AG09319 (cell line): ENCODE measurements around the gene SLC25A22.

Source experiments
- DNase-seq: peaks from one replicate; pipeline ENCODE4 v3.0.0-alpha.2; 2010; ENCODE audit warnings: low read depth; ENCODE audit errors: extremely low read depth
- CTCF ChIP-seq: IDR thresholded peaks from 2 replicates; pipeline ENCODE4 v1.5.1; 2011; ENCODE audit warnings: low read depth, mild to moderate bottlenecking, inconsistent platforms, low read length, moderate library complexity

Gene SLC25A22

GRCh38 chr11:843818-844692, 46.0 kb upstream of the SLC25A22 start:
- TF ChIP-seq CTCF = no peak
- peak; percentile 92 for DNase-seq

GRCh38 chr11:843086-843734, 45.1 kb upstream of the SLC25A22 start:
- TF ChIP-seq CTCF = no peak
- DNase-seq = no peak

GRCh38 chr11:842370-843002, 44.4 kb upstream of the SLC25A22 start, which contains the start of the genes POLR2L and TSPAN4:
Gene POLR2L, minus strand, starts transcription at chr11:842529. Its CDS starts 21 bp downstream, at chr11:842508.
Gene TSPAN4, plus strand, starts transcription at chr11:842852. Its CDS starts 7,453 bp downstream, at chr11:850305.
- no peak for TF ChIP-seq CTCF
- peak; percentile 74 for DNase-seq

- no peak for DNase-seq
- no peak for TF ChIP-seq CTCF
Measured at GRCh38 chr11:841981-842369, 43.9 kb upstream of the SLC25A22 start.

GRCh38 chr11:839875-840617, 42.0 kb upstream of the SLC25A22 start:
- DNase-seq = no peak
- TF ChIP-seq CTCF = peak; percentile 21

- no peak for TF ChIP-seq CTCF
Measured at GRCh38 chr11:839280-839623, 41.2 kb upstream of the SLC25A22 start.

More at GRCh38 chr11:839280-839623, 41.2 kb upstream of the SLC25A22 start:
- no peak for DNase-seq
